MM.1S (cell line): ENCODE data around the gene DIS3L2.

ENCODE experiments used
- CTCF ChIP-seq: fragments of 300-600 bp; sonication (generic); IDR thresholded peaks from 2 replicates; pipeline ENCODE4 v1.5.1; 2016; ENCODE audit warnings: antibody characterized with exemption, low read length, mixed read lengths
- EZH2 ChIP-seq: fragments of 300-600 bp; sonication (generic); optimal IDR thresholded peaks from 2 replicates; pipeline ENCODE3; 2017; ENCODE audit warnings: low read depth, mild to moderate bottlenecking, antibody characterized with exemption, low read length, mixed read lengths

GRCh38 chr2:232310121-232310520, 348.6 kb downstream of the DIS3L2 start:
- TF ChIP-seq CTCF: no peak
- no peak for TF ChIP-seq EZH2
